Calu3 (cell line): Measurements from ENCODE around the gene VMP1. TPM values are rescaled to one million over a fixed set of nuclear protein-coding genes. Genes with fewer than 3 reads are reported as not detected.
A peak's percentile ranks its signal among the peaks of the same experiment; 100 is the strongest.
"Not testable (repeated sequence)": the region's sequence is repeated elsewhere in the genome, so short reads cannot be mapped to it uniquely, and the experiment has no call there.

Experiments
- BruUV-seq: library from RNA; stranded (reverse); fragments of 400-500 nt; replicated peaks from 2 replicates; lab custom pipeline; 2021; lab: Mats Ljungman, UMichigan
- CTCF ChIA-PET: fragments of 300-600 bp; sonication (Branson Sonifier 250); formaldehyde crosslinking; loops from one replicate; lab custom pipeline; 2022; ENCODE audit warnings: antibody characterized with exemption; lab: Charles Lee
- DNase-seq: peaks from one replicate; pipeline ENCODE4 v3.0.0; 2022
- H3K27ac Mint-ChIP-seq: one replicate; pipeline ENCODE4 v1.8.0; 2022; ENCODE audit warnings: mixed read lengths; ENCODE audit not compliant: unreplicated experiment
- H3K27me3 Mint-ChIP-seq: one replicate; pipeline ENCODE4 v1.8.0; 2022; ENCODE audit warnings: mixed read lengths; ENCODE audit not compliant: unreplicated experiment
- H3K36me3 Mint-ChIP-seq: one replicate; pipeline ENCODE4 v1.8.0; 2022; ENCODE audit warnings: mild to moderate bottlenecking, moderate library complexity, mixed read lengths; ENCODE audit not compliant: insufficient read depth, unreplicated experiment
- H3K4me1 Mint-ChIP-seq: one replicate; pipeline ENCODE4 v1.8.0; 2022; ENCODE audit warnings: mild to moderate bottlenecking, low read depth, mixed read lengths; ENCODE audit not compliant: unreplicated experiment
- H3K4me3 Mint-ChIP-seq: one replicate; pipeline ENCODE4 v1.8.0; 2022; ENCODE audit warnings: mild to moderate bottlenecking, low read depth, moderate library complexity, mixed read lengths; ENCODE audit not compliant: unreplicated experiment
- H3K9me3 Mint-ChIP-seq: one replicate; pipeline ENCODE4 v1.8.0; 2022; ENCODE audit warnings: low read depth, mixed read lengths; ENCODE audit not compliant: unreplicated experiment
- CTCF ChIP-seq: fragments of 200-600 bp; IDR thresholded peaks from one replicate; pipeline ENCODE4 v1.8.0; 2022; ENCODE audit warnings: antibody characterized with exemption; ENCODE audit not compliant: unreplicated experiment
- intact Hi-C: fragments of 100-400 bp; cut with micrococcal nuclease; formaldehyde crosslinking; loops from one replicate; pipeline ENCODE4 v1.10.0; 2022; ENCODE audit not compliant: unreplicated experiment
- total RNA-seq: library from RNA; stranded (reverse); gene quantifications from 2 replicates; pipeline ENCODE4 v1.2.3, GENCODE V29; 2022

VMP1 gene
- total RNA-seq, 1 experiment from 2014 or later: 315 TPM

DNA sequence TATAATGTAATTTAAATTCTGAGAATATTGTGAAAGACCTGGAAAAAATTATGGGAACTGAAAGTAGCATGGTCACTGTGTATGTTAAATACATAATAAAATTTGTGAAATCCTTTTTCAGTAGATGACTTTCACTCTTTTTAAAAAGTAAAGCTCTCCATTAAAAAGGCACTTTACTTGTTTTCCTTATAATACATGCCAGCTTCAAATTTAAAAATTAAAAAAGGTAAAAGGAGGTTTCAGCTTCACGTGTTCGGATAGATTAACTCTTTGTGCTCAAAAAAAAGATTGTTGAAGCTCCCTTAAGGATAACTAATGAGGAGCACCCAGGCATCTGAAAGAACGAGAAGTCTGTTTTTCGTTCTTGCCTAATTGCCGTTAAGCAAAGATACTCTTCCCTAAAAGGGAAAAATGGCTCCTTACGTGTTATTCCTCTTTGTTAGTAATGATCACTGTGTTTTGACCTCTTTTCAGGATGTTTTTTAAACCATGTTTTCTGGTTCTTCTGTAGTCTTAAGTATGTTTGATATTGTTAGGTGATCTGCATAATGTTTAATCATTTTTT, 97.5 kb downstream of the VMP1 start:
- CTCF ChIA-PET: interaction anchor here (0.8 to 1.3 kb wide), 2 partner anchors 25 to 33 kb away, joined by 3 to 6 read pairs; no protein-coding TSS in a partner anchor
- intact Hi-C loops: no loop called here
- H3K27ac Mint-ChIP-seq: peak overlapping the region; percentile 64

GRCh38 chr17:59806322-59806721, 98.9 kb downstream of the VMP1 start:
- CTCF ChIA-PET: interaction anchor here (0.7 kb wide), 1 partner anchor 10 kb away, joined by 3 read pairs; no protein-coding TSS in a partner anchor
- not testable (repeated sequence) for H3K4me3 Mint-ChIP-seq, H3K9me3 Mint-ChIP-seq, H3K27me3 Mint-ChIP-seq, BruUV-seq, DNase-seq, H3K4me1 Mint-ChIP-seq
- intact Hi-C loops: loop anchor here (2.0 kb wide), 1 partner anchor 22 kb away; no protein-coding TSS in a partner anchor
- H3K36me3 Mint-ChIP-seq: peaks cover 17% of the 10 kb centered on the region
- H3K27ac Mint-ChIP-seq: peak overlapping the region; percentile 67

More for the DNA sequence above, 97.5 kb downstream of the VMP1 start:
- H3K36me3 Mint-ChIP-seq: peaks cover 17% of the 10 kb centered on the region
- no TSS peak for BruUV-seq
- H3K9me3 Mint-ChIP-seq: no peaks in the 10 kb centered on the region
- H3K4me1 Mint-ChIP-seq: no peaks in the 10 kb centered on the region
- no peak overlapping the region for H3K4me3 Mint-ChIP-seq
- no peaks in the 10 kb centered on the region for H3K27me3 Mint-ChIP-seq
- DNase-seq: no peak
- TF ChIP-seq CTCF: no peak

DNA sequence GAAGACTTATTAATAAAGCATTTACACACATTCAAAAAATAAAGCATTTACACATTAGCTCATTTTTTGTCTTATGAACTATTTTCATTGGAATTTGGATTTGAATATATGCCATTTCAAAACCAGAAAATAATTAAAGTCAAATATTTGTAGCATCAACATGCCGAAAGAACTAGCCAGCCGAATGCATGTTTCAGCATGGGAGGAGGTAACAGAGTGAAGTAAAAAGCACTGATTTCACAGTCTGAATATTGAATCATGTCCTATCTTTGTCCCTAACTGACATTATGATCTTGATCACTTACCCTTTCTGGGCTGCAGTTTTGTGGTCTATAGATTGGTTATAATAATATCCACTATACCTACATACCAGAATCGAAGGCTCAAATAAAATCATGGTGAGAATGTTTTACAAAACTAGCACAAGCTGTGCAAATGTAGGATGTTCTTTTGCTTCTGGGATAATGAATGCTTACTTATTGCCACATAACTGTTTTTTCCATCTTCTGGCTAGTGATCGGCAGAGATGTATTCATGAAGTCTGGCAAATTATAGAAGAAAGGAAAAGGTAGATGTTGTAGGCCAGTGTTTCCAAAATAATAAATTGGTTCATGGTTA, 100.5 kb downstream of the VMP1 start:
- no peak overlapping the region for H3K4me3 Mint-ChIP-seq
- no peak for TF ChIP-seq CTCF
- BruUV-seq: no TSS peak
- peaks cover 10% of the 10 kb centered on the region for H3K4me1 Mint-ChIP-seq
- CTCF ChIA-PET: interaction anchor here (0.8 kb wide), 1 partner anchor 21 kb away, joined by 3 read pairs; no protein-coding TSS in a partner anchor
- intact Hi-C loops: loop anchor here (2.0 kb wide), 1 partner anchor 21 kb away; no protein-coding TSS in a partner anchor
- H3K9me3 Mint-ChIP-seq: no peaks in the 10 kb centered on the region
- no peaks in the 10 kb centered on the region for H3K27me3 Mint-ChIP-seq
- peaks cover 20% of the 10 kb centered on the region for H3K36me3 Mint-ChIP-seq
- DNase-seq: no peak
- H3K27ac Mint-ChIP-seq: peak overlapping the region; percentile 67

- TF ChIP-seq CTCF: no peak
- no peak overlapping the region for H3K27ac Mint-ChIP-seq
- H3K27me3 Mint-ChIP-seq: no peaks in the 10 kb centered on the region
- CTCF ChIA-PET: interaction anchor here (0.6 kb wide), 1 partner anchor 51 kb away, joined by 6 read pairs; no protein-coding TSS in a partner anchor
- no peak for DNase-seq
- no peak overlapping the region for H3K4me3 Mint-ChIP-seq
- H3K4me1 Mint-ChIP-seq: peaks cover 14% of the 10 kb centered on the region
- no peaks in the 10 kb centered on the region for H3K9me3 Mint-ChIP-seq
- intact Hi-C loops: no loop called here
- BruUV-seq: no TSS peak
- H3K36me3 Mint-ChIP-seq: peaks cover 19% of the 10 kb centered on the region
Observed at GRCh38 chr17:59810894-59811153, 103.4 kb downstream of the VMP1 start.

GRCh38 chr17:59811209-59811608, 103.8 kb downstream of the VMP1 start:
- intact Hi-C loops: no loop called here
- DNase-seq: no peak
- H3K27ac Mint-ChIP-seq: peak overlapping the region; percentile 6
- no peak overlapping the region for H3K4me3 Mint-ChIP-seq
- no peak for TF ChIP-seq CTCF
- no peaks in the 10 kb centered on the region for H3K27me3 Mint-ChIP-seq
- CTCF ChIA-PET: interaction anchor here (0.6 kb wide), 1 partner anchor 51 kb away, joined by 6 read pairs; no protein-coding TSS in a partner anchor
- H3K9me3 Mint-ChIP-seq: no peaks in the 10 kb centered on the region
- no TSS peak for BruUV-seq
- peaks cover 22% of the 10 kb centered on the region for H3K36me3 Mint-ChIP-seq
- H3K4me1 Mint-ChIP-seq: peaks cover 18% of the 10 kb centered on the region
